ENCODE measurements around the gene XBP1. TPM values are rescaled to one million over a fixed set of nuclear protein-coding genes. Genes with fewer than 3 reads are reported as not detected.
A peak's percentile ranks its signal among the peaks of the same experiment; 100 is the strongest.
"Not testable (repeated sequence)": the region's sequence is repeated elsewhere in the genome, so short reads cannot be mapped to it uniquely, and the experiment has no call there.

Gene XBP1
- total RNA-seq, 1 donor from 2014 or later, result 216 TPM

DNA sequence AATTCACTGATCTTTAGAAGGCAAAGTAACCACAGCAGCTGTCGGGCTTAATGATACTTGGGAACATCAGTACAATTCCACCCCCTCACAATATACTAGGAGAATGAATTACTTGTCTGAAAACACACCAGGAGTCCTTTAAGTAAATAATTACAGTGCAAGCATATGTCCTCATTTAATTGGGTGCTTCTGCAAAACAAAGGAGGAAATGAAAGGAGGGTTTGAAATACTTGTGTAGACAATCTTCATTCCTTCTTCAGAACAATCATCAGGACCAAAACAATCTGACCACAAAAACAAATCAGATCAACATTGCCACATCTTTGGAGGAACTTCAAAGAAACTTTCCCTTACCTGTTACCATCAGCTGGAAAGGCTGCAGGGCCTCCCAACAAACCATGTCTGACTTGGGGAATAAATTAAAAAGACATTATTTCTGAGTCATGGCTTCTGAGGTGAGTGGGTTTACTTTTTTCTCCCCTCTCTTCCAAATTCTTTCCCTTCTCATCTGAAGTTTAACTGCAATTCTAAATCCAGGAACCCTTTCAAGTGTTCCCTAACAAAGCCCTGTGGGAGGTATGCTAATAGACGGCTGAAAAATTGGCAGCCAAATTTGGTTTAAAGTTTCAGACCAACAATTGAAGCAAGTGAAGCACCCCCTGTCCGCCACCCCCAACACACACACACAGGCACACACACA, 40.4 kb downstream of the XBP1 start:
- H3K36me3 ChIP-seq, result no peaks in the 10 kb centered on the region
- no peaks in the 10 kb centered on the region for H3K9me3 ChIP-seq
- H3K4me3 ChIP-seq, result no peak overlapping the region
- TF ChIP-seq, protein P1, sequence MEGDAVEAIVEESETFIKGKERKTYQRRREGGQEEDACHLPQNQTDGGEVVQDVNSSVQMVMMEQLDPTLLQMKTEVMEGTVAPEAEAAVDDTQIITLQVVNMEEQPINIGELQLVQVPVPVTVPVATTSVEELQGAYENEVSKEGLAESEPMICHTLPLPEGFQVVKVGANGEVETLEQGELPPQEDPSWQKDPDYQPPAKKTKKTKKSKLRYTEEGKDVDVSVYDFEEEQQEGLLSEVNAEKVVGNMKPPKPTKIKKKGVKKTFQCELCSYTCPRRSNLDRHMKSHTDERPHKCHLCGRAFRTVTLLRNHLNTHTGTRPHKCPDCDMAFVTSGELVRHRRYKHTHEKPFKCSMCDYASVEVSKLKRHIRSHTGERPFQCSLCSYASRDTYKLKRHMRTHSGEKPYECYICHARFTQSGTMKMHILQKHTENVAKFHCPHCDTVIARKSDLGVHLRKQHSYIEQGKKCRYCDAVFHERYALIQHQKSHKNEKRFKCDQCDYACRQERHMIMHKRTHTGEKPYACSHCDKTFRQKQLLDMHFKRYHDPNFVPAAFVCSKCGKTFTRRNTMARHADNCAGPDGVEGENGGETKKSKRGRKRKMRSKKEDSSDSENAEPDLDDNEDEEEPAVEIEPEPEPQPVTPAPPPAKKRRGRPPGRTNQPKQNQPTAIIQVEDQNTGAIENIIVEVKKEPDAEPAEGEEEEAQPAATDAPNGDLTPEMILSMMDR (IDR thresholded peaks at IDR 0.05), result no peak
- H3K27me3 ChIP-seq (ENCODE audit: low read depth), result no peaks in the 10 kb centered on the region
- DNase-seq, result no peak
- H3K4me1 ChIP-seq, result no peaks in the 10 kb centered on the region
- ATAC-seq, result no peak
- no peak overlapping the region for H3K27ac ChIP-seq
- intact Hi-C loops (cut with DNase I), result no loop called here

DNA sequence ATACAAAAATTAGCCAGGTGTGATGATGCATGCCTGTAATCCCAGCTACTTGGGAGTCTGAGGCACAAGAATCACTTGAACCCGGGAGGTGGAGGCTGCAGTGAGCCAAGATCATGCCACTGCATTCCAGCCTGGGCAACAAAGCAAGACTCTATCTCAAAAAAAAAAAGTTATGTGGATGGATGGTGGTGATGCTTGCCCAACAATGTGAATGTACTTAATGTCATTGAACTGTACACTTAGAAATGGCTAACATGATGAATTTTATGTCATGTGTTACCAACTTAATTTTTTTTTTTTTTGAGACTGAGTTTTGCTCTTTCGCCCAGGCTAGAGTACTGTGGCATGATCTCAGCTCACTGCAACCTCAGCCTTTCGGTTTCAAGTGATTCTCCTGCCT, 45.9 kb downstream of the XBP1 start:
- H3K36me3 ChIP-seq; H3K4me1 ChIP-seq; ATAC-seq; H3K27me3 ChIP-seq (ENCODE audit: low read depth); H3K9me3 ChIP-seq; H3K27ac ChIP-seq; intact Hi-C loops (cut with DNase I); DNase-seq; H3K4me3 ChIP-seq: not testable (repeated sequence)

DNA sequence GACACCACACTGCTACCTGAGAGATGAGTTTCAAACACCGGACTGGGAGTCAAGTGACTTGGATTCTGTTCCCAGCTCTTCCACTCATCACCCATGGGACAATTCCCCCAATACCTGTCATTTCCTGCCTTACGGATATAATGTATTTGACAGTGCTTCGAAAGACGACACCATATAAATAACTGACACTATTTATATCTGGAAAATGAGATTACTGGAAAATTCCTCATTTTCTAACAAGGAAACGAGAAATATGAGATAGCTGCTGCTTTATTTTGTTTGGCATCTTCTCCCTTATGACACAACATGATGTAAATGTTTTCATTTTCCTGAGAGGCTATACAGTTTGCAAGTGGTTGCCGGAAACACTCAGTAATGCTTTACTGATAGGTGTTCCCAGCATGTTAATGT, 49.9 kb downstream of the XBP1 start:
- ATAC-seq (peak in 1 of 2 donors; percentile 40), DNase-seq (no peak)
- H3K27me3 ChIP-seq (ENCODE audit: low read depth), result no peaks in the 10 kb centered on the region
- TF ChIP-seq, protein P1 (IDR thresholded peaks at IDR 0.05), result no peak
- no peaks in the 10 kb centered on the region for H3K9me3 ChIP-seq
- no peak overlapping the region for H3K4me3 ChIP-seq
- intact Hi-C loops (cut with DNase I), result no loop called here
- H3K36me3 ChIP-seq, result peaks cover 39% of the 10 kb centered on the region
- no peak overlapping the region for H3K27ac ChIP-seq
- no peaks in the 10 kb centered on the region for H3K4me1 ChIP-seq

Other genes with a start within 250 kb of the XBP1 start
- gene TTC28, start 120.7 kb downstream of the XBP1 start, total RNA-seq, result 39.6 TPM
- 10.0 TPM for gene CHEK2, start 58.7 kb downstream of the XBP1 start, total RNA-seq
- gene HSCB, start 58.5 kb downstream of the XBP1 start, total RNA-seq, result 13.4 TPM
- gene CCDC117, start 27.9 kb downstream of the XBP1 start, total RNA-seq, result 21.4 TPM
- 11.3 TPM for gene ZNRF3, start 83.0 kb upstream of the XBP1 start, total RNA-seq